ENCODE data around the gene CCDC137. TPM values are rescaled to one million over a fixed set of nuclear protein-coding genes. Genes with fewer than 3 reads are reported as not detected.

The CCDC137 gene
- total RNA-seq, 1 experiment from 2014 or later, result 37.8 TPM

- TF ChIP-seq CTCF (IDR thresholded peaks at IDR 0.05; ENCODE audit: unreplicated experiment), result no peak
Observed at GRCh38 chr17:81636505-81637288, 29.8 kb upstream of the CCDC137 start, which contains the start of the genes NPLOC4 and TSPAN10. TSS of gene NPLOC4 (minus strand) at chr17:81637112. CDS start at chr17:81636930, 182 bp downstream. TSS of gene TSPAN10 (plus strand) at chr17:81637196. CDS start at chr17:81642413, 5,217 bp downstream.

DNA sequence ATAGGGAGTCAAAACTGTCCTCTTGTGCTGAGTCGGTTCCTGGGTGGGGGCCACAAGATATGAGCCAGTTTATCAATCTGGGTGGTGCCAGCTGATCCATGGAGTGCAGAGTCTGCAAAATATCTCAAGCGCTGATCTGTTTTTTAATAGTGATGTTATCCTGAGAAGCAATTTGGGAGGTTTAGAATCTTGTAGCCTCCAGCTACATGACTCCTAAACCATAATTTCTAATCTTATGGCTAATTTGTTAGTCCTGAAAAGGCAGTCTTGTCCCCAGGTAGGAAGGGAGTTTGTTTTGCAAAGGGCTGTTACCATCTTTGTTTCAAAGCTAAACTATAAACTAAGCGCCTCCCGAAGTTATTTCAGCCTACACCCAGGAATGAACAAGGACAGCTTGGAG is 27.9 kb upstream of the CCDC137 start:
- no peaks in the 10 kb centered on the region for H3K27me3 Mint-ChIP-seq (ENCODE audit: unreplicated experiment)
- no peak for DNase-seq
- H3K36me3 Mint-ChIP-seq (ENCODE audit: insufficient read depth, unreplicated experiment), result peaks cover 26% of the 10 kb centered on the region
- no peaks in the 10 kb centered on the region for H3K4me1 Mint-ChIP-seq (ENCODE audit: low read depth, unreplicated experiment)
- intact Hi-C loops (cut with micrococcal nuclease; ENCODE audit: unreplicated experiment), result no loop called here
- no TSS peak for BruUV-seq (replicated peaks)
- no peak for TF ChIP-seq CTCF (IDR thresholded peaks at IDR 0.05; ENCODE audit: unreplicated experiment)
- no peak overlapping the region for H3K27ac Mint-ChIP-seq (ENCODE audit: unreplicated experiment)
- no peak overlapping the region for H3K4me3 Mint-ChIP-seq (ENCODE audit: low read depth, unreplicated experiment)
- H3K9me3 Mint-ChIP-seq (ENCODE audit: low read depth, unreplicated experiment), result no peaks in the 10 kb centered on the region
- CTCF ChIA-PET, result interaction anchor here (0.6 to 0.9 kb wide), 3 partner anchors 9 to 92 kb away, joined by 5 to 7 read pairs (median 5); no protein-coding TSS in a partner anchor

More at GRCh38 chr17:81636505-81637288, 29.8 kb upstream of the CCDC137 start, which contains the start of the genes NPLOC4 and TSPAN10:
- Mint-ChIP-seq H3K36me3 (ENCODE audit: insufficient read depth, unreplicated experiment) (peaks cover 31% of the 10 kb centered on the region), H3K4me3 (ENCODE audit: low read depth, unreplicated experiment) (peak within 1 kb of the TSS; percentile 83), H3K27ac (ENCODE audit: unreplicated experiment) (peak within 1 kb of the TSS; percentile 88), H3K9me3 (ENCODE audit: low read depth, unreplicated experiment) (no peaks in the 10 kb centered on the region), H3K4me1 (ENCODE audit: low read depth, unreplicated experiment) (no peaks in the 10 kb centered on the region), H3K27me3 (ENCODE audit: unreplicated experiment) (no peaks in the 10 kb centered on the region)
- peak; percentile 90 for DNase-seq
- CTCF ChIA-PET, result no interaction called here
- BruUV-seq (replicated peaks), result no TSS peak
- intact Hi-C loops (cut with micrococcal nuclease; ENCODE audit: unreplicated experiment), result loop anchor here (2.0 kb wide), 1 partner anchor 28 kb away; no protein-coding TSS in a partner anchor

DNA sequence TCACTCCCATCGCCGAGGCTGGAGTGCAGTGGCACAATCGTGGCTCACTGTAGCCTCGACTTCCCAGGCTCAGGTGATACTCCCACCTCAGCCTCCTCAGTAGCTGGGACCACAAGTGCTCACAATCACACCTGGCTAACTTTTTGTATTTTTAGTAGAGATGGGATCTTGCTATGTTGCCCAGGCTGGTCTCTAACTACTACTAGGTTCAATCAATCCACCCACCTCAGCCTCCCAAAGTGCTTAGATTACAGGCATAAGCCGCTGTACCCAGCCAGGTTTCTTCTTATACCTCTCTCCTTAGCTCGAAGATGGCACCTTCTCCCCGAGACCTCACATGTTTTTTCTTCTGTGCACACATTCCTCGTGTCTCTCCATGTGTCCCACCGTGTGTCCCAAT is 26.5 kb upstream of the CCDC137 start:
- CTCF ChIA-PET, result no interaction called here
- Mint-ChIP-seq H3K9me3 (ENCODE audit: low read depth, unreplicated experiment) (no peaks in the 10 kb centered on the region), H3K27me3 (ENCODE audit: unreplicated experiment) (no peaks in the 10 kb centered on the region), H3K4me1 (ENCODE audit: low read depth, unreplicated experiment) (no peaks in the 10 kb centered on the region), H3K36me3 (ENCODE audit: insufficient read depth, unreplicated experiment) (peaks cover 26% of the 10 kb centered on the region), H3K4me3 (ENCODE audit: low read depth, unreplicated experiment) (no peak overlapping the region), H3K27ac (ENCODE audit: unreplicated experiment) (no peak overlapping the region)
- intact Hi-C loops (cut with micrococcal nuclease; ENCODE audit: unreplicated experiment), result no loop called here
- no peak for TF ChIP-seq CTCF (IDR thresholded peaks at IDR 0.05; ENCODE audit: unreplicated experiment)
- BruUV-seq (replicated peaks), result no TSS peak
- no peak for DNase-seq

GRCh38 chr17:81641825-81642489 is 24.6 kb upstream of the CCDC137 start:
- H3K27ac Mint-ChIP-seq (ENCODE audit: unreplicated experiment), result no peak overlapping the region
- intact Hi-C loops (cut with micrococcal nuclease; ENCODE audit: unreplicated experiment), result no loop called here
- peaks cover 2% of the 10 kb centered on the region for H3K27me3 Mint-ChIP-seq (ENCODE audit: unreplicated experiment)
- no peak overlapping the region for H3K4me3 Mint-ChIP-seq (ENCODE audit: low read depth, unreplicated experiment)
- no peaks in the 10 kb centered on the region for H3K4me1 Mint-ChIP-seq (ENCODE audit: low read depth, unreplicated experiment)
- no TSS peak for BruUV-seq (replicated peaks)
- no peaks in the 10 kb centered on the region for H3K9me3 Mint-ChIP-seq (ENCODE audit: low read depth, unreplicated experiment)
- peaks cover 9% of the 10 kb centered on the region for H3K36me3 Mint-ChIP-seq (ENCODE audit: insufficient read depth, unreplicated experiment)
- CTCF ChIA-PET, result interaction anchor here (1.0 kb wide), 1 partner anchor 41 kb away, joined by 3 read pairs; no protein-coding TSS in a partner anchor
- DNase-seq, result no peak
- no peak for TF ChIP-seq CTCF (IDR thresholded peaks at IDR 0.05; ENCODE audit: unreplicated experiment)

Data from Calu3 (cell line).